ENCODE data around the gene FLT3LG. TPM values are rescaled to one million over a fixed set of nuclear protein-coding genes. Genes with fewer than 3 reads are reported as not detected.

FLT3LG gene
- total RNA-seq, 2 experiments from 2014 or later = 57.7 to 61.2 TPM

DNA sequence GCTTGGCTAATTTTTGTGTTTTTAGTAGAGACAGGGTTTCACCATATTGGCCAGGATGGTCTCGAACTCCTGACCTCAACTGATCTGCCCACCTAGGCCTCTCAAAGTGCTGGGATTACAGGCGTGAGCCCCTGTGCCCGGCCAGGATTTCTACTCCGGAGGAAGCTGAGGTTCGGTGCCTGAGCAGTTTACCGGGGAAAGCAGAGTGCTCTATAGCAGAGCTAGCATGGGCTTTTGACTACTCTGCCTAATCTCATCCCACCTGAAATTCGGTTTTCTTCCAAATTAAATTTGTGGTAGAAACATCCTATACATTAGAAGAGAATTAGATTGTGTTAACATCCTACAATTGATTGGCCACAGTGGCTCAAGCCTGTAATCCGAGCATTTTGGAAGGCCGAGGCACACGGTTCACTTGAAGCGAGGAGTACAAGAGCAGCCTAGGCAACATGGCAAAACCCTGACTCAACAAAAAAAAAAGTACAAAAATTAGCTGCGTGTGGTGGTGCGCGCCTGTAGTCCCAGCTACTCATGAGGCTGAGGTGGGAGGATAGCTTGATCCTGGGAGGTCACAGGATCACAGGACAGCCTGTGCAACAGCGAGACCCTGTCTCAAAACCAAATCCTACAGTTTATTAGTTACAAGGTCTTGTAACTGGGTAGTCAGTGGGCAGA is 15.0 kb downstream of the FLT3LG start:
- Mint-ChIP-seq H3K36me3 (ENCODE audit: low read depth) (peaks cover 73% of the 10 kb centered on the region), H3K4me3 (peak overlapping the region; percentile 100), H3K4me1 (ENCODE audit: low read depth) (peaks cover 34% of the 10 kb centered on the region), H3K9me3 (no peaks in the 10 kb centered on the region), H3K27me3 (no peaks in the 10 kb centered on the region), H3K27ac (peak overlapping the region; percentile 99)
- TF ChIP-seq CTCF (IDR thresholded peaks at IDR 0.05) = no peak
- ChIA-PET CTCF (interaction anchor here (1.3 to 2.6 kb wide), 4 partner anchors 13 to 81 kb away, joined by 3 to 8 read pairs (median 6); partner anchors contain the start of gene FLT3LG), POLR2A (interaction anchor here (0.6 to 4.6 kb wide), 26 partner anchors 8 to 324 kb away, joined by 3 to 76 read pairs (median 5); partner anchors contain the start of genes CD37, FLT3LG, NOSIP and PIH1D1)
- intact Hi-C loops (cut with micrococcal nuclease) = no loop called here
- no peak for DNase-seq
- ATAC-seq = no peak

DNA sequence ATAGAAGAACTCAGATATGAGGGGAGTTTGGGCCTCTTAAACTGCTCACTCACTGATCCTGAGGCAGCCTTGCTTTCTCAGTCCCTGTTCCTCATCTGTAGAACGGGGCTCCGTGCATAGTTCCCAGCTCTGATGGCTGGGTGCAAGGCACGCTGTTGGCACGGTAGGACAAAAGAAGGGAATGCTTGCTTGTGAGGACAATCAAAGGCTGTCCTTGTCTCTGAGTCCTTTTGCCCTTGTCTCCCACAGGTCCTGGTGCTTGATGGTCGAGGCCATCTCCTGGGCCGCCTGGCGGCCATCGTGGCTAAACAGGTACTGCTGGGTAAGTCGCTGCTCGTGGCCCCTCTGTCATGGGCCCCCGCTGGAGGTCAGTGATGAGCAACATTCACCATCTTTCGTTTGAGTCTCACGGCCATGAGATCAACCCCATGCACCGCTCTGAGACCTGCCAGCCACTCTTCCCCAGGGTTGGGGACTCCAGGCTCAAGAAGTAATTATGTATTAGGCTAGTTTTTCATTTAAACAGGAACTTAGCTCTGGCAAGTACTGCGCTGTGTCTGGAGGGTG is 15.7 kb downstream of the FLT3LG start:
- Mint-ChIP-seq H3K36me3 (ENCODE audit: low read depth) (peaks cover 73% of the 10 kb centered on the region), H3K9me3 (no peaks in the 10 kb centered on the region), H3K27me3 (no peaks in the 10 kb centered on the region), H3K4me1 (ENCODE audit: low read depth) (peaks cover 34% of the 10 kb centered on the region), H3K27ac (peak overlapping the region; percentile 99), H3K4me3 (peak overlapping the region; percentile 100)
- ATAC-seq (no peak), DNase-seq (peak; percentile 61)
- CTCF ChIA-PET = interaction anchor here (1.3 to 2.6 kb wide), 3 partner anchors 14 to 81 kb away, joined by 3 to 8 read pairs (median 7); partner anchors contain the start of gene FLT3LG
- TF ChIP-seq CTCF (IDR thresholded peaks at IDR 0.05) = no peak
- intact Hi-C loops (cut with micrococcal nuclease) = no loop called here
- POLR2A ChIA-PET = interaction anchor here (0.6 to 4.6 kb wide), 20 partner anchors 12 to 324 kb away, joined by 3 to 76 read pairs (median 4); partner anchors contain the start of genes CD37, FLT3LG, NOSIP and PIH1D1

DNA sequence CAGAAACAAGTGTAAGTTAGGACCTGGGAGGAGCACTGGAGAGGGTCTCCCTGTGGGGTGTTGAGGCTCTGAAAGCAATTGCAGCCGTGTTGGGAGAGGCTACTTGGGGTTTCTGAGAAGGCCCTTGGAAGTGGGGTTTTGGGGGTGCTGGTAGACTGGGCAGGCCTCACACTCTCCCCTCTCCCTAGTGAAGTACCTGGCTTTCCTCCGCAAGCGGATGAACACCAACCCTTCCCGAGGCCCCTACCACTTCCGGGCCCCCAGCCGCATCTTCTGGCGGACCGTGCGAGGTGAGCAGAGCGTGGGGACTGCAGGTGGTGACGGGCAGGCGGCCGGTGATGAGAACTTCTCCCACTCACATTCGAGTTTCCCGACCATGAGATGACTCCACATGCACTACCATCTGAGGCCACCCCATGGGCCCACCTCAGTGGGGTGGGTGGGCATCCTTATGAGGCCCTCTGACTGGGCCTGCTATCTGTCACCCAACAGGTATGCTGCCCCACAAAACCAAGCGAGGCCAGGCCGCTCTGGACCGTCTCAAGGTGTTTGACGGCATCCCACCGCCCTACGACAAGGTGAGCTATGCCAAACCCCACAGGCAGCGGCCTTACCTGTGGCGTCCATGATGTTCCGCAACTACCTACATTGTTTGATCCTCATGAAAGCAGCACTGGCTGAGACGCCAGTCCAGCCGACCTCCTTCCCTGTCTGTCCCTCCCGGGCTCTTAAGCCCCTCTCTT is 16.4 kb downstream of the FLT3LG start:
- no peaks in the 10 kb centered on the region for H3K27me3 Mint-ChIP-seq
- peaks cover 74% of the 10 kb centered on the region for H3K36me3 Mint-ChIP-seq (ENCODE audit: low read depth)

GRCh38 chr19:49491030-49491803 is 17.2 kb downstream of the FLT3LG start:
- peaks cover 69% of the 10 kb centered on the region for H3K36me3 Mint-ChIP-seq (ENCODE audit: low read depth)
- peak overlapping the region; percentile 100 for H3K4me3 Mint-ChIP-seq
- peak overlapping the region; percentile 99 for H3K27ac Mint-ChIP-seq
- peaks cover 34% of the 10 kb centered on the region for H3K4me1 Mint-ChIP-seq (ENCODE audit: low read depth)
- no peaks in the 10 kb centered on the region for H3K9me3 Mint-ChIP-seq
- H3K27me3 Mint-ChIP-seq = no peaks in the 10 kb centered on the region
- intact Hi-C loops (cut with micrococcal nuclease) = no loop called here
- DNase-seq = no peak
- ATAC-seq = no peak
- ChIA-PET POLR2A (interaction anchor here (1.0 to 4.6 kb wide), 7 partner anchors 13 to 102 kb away, joined by 3 to 63 read pairs (median 11); partner anchors contain the start of gene FLT3LG), CTCF (no interaction called here)
- TF ChIP-seq CTCF (IDR thresholded peaks at IDR 0.05) = no peak

More for the DNA sequence above, 16.4 kb downstream of the FLT3LG start:
- peak overlapping the region; percentile 99 for H3K27ac Mint-ChIP-seq
- TF ChIP-seq CTCF (IDR thresholded peaks at IDR 0.05) = no peak
- no peak for ATAC-seq
- CTCF ChIA-PET = no interaction called here
- intact Hi-C loops (cut with micrococcal nuclease) = no loop called here
- POLR2A ChIA-PET = interaction anchor here (0.6 to 4.6 kb wide), 12 partner anchors 12 to 103 kb away, joined by 3 to 76 read pairs (median 8); partner anchors contain the start of genes FLT3LG and NOSIP
- peaks cover 39% of the 10 kb centered on the region for H3K4me1 Mint-ChIP-seq (ENCODE audit: low read depth)
- no peaks in the 10 kb centered on the region for H3K9me3 Mint-ChIP-seq
- peak overlapping the region; percentile 100 for H3K4me3 Mint-ChIP-seq
- no peak for DNase-seq

Data from activated CD8-positive, alpha-beta T cell treated with anti-CD3 and anti-CD28 coated beads for 36 hours (primary cell).